Hindlimb muscle (tissue), 1 donor: Measurements from ENCODE around the gene NDFIP2. TPM values are rescaled to one million over a fixed set of nuclear protein-coding genes. Genes with fewer than 3 reads are reported as not detected.
A peak's percentile ranks its signal among the peaks of the same experiment; 100 is the strongest.

Experiments
- DNase-seq: peaks from one replicate; pipeline ENCODE4 v3.0.0-alpha.2; 2013
- polyA plus RNA-seq: library from polyadenylated mRNA; unstranded; fragments of 120-200 nt; gene quantifications from one replicate; pipeline ENCODE4 v1.2.1, GENCODE V29; 2013; ENCODE audit not compliant: insufficient read length

Gene NDFIP2
- polyA plus RNA-seq, 1 donor: 27.3 TPM

- no peak for DNase-seq
These were observed 18.1 kb upstream of the NDFIP2 start for GRCh38 chr13:79462895-79463294.

GRCh38 chr13:79463604-79464003 lies 17.4 kb upstream of the NDFIP2 start:
- DNase-seq: no peak

GRCh38 chr13:79466872-79467271 lies 14.1 kb upstream of the NDFIP2 start:
- DNase-seq: no peak

GRCh38 chr13:79468402-79468801 lies 12.6 kb upstream of the NDFIP2 start:
- no peak for DNase-seq

- DNase-seq: no peak
These were observed 12.1 kb upstream of the NDFIP2 start for GRCh38 chr13:79468819-79469218.

GRCh38 chr13:79469608-79470007 lies 11.3 kb upstream of the NDFIP2 start:
- DNase-seq: no peak

GRCh38 chr13:79470666-79471065 lies 10.3 kb upstream of the NDFIP2 start:
- DNase-seq: no peak

GRCh38 chr13:79475569-79475968 lies 5.4 kb upstream of the NDFIP2 start:
- DNase-seq: no peak

- DNase-seq: no peak
These were observed 3.0 kb upstream of the NDFIP2 start for GRCh38 chr13:79477968-79478367.

- DNase-seq: no peak
These were observed 1.1 kb upstream of the NDFIP2 start for GRCh38 chr13:79479882-79480281.

GRCh38 chr13:79481685-79482052 lies 714 bp downstream of the NDFIP2 start:
- DNase-seq: no peak

- DNase-seq: no peak
These were observed 1.5 kb downstream of the NDFIP2 start for GRCh38 chr13:79482281-79482970.

GRCh38 chr13:79483086-79483706 lies 2.2 kb downstream of the NDFIP2 start:
- no peak for DNase-seq

GRCh38 chr13:79485014-79485811 lies 4.3 kb downstream of the NDFIP2 start:
- peak; percentile 73 for DNase-seq

- DNase-seq: no peak
These were observed 5.7 kb downstream of the NDFIP2 start for GRCh38 chr13:79486433-79487188.

GRCh38 chr13:79490326-79490725 lies 9.4 kb downstream of the NDFIP2 start:
- DNase-seq: no peak

GRCh38 chr13:79490824-79491223 lies 9.9 kb downstream of the NDFIP2 start:
- no peak for DNase-seq

GRCh38 chr13:79491715-79492114 lies 10.8 kb downstream of the NDFIP2 start:
- no peak for DNase-seq

- no peak for DNase-seq
These were observed 11.4 kb downstream of the NDFIP2 start for GRCh38 chr13:79492313-79492798.

- no peak for DNase-seq
These were observed 12.1 kb downstream of the NDFIP2 start for GRCh38 chr13:79492918-79493594.

GRCh38 chr13:79496188-79496587 lies 15.2 kb downstream of the NDFIP2 start:
- DNase-seq: no peak

- no peak for DNase-seq
These were observed 16.1 kb downstream of the NDFIP2 start for GRCh38 chr13:79497064-79497463.
